ENCODE results near the gene FNBP1L.

FNBP1L gene

DNA sequence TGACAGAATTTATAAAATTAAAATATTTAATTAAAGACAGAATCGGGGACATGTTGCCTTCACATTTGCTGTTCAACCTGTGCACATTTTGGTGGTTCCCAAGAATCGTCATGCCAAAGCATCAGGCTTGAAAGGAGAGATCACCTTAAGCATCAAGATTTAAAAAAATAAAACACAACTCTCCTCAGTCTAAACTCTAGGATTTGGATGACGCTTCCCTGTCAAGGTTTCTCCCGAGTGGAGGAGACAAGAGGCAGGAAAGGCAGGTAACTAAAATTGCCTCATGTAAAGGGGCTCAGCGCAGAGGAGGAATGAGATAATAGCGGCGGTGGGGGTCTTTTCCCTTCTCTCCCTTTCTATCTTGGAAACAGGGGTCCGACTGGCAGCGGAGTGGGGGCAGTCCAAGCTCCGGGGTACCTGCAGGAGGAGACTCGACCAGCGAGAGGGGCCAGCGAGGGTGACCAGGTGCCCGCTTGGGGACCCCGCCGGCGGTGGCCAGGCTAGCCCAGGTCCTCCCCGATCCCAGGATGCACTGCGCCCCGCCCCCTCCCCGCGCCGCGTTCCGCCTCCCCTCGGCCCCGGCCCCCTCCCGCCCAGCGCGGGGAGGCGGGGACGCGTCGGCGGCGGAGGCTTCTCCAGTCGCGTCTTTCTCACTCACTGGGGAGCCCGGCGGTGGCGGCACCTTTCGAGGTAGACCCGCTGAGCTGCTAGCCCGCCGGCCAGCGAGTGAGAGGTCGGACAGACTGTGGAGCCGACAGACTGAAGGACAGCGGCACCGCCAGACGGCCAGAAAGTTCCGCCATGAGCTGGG, at the start of gene FNBP1L:
TSS of gene FNBP1L (plus strand) at position 638 of the 811 bp plus-strand sequence. CDS start at position 802, 164 bp downstream.
- Histone ChIP-seq H3K4me1 (ENCODE audit: control insufficient read depth, insufficient read depth, low read length) (peaks cover 25% of the 10 kb centered on the region), H3K9ac (ENCODE audit: low read depth, low read length) (peak within 1 kb of the TSS; percentile 96), H3K27me3 (ENCODE audit: control insufficient read depth, insufficient read depth, low read length) (no peaks in the 10 kb centered on the region), H3K36me3 (ENCODE audit: control insufficient read depth, insufficient read depth, low read length) (no peaks in the 10 kb centered on the region), H3K4me3 (ENCODE audit: low read depth, low read length) (peak within 1 kb of the TSS; percentile 97), H3K9me3 (ENCODE audit: control insufficient read depth, insufficient read depth, low read length) (no peaks in the 10 kb centered on the region), H3K27ac (ENCODE audit: low read depth, low read length) (peak within 1 kb of the TSS; percentile 99)

DNA sequence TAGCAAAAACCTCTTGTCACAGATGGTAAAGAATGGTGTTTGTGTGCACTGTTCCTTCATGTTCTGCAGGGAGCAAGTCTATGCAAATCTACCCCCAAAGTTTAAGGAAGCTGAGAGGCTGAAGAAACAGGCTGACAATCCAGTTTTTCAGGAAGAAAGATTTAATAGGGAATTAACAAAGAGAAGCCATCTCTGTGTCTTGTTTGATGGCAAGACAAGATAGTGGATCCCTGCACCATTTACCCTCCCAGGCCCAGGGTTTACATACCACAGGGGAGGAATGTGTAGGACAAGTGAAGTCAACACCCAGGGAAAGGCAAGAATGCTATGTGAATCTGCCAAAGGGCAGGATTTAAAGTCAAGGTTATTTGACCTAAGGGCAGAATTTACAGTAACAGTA, 48.1 kb upstream of the FNBP1L start:
- no peak overlapping the region for H3K4me3 ChIP-seq (ENCODE audit: low read depth, low read length)
- no peaks in the 10 kb centered on the region for H3K36me3 ChIP-seq (ENCODE audit: control insufficient read depth, insufficient read depth, low read length)
- H3K27ac ChIP-seq (ENCODE audit: low read depth, low read length) = no peak overlapping the region
- no peak overlapping the region for H3K9ac ChIP-seq (ENCODE audit: low read depth, low read length)
- H3K4me1 ChIP-seq (ENCODE audit: control insufficient read depth, insufficient read depth, low read length) = peaks cover 3% of the 10 kb centered on the region; the same call in 1 of the 2 replicates
- no peaks in the 10 kb centered on the region for H3K27me3 ChIP-seq (ENCODE audit: control insufficient read depth, insufficient read depth, low read length)
- no peaks in the 10 kb centered on the region for H3K9me3 ChIP-seq (ENCODE audit: control insufficient read depth, insufficient read depth, low read length)

DNA sequence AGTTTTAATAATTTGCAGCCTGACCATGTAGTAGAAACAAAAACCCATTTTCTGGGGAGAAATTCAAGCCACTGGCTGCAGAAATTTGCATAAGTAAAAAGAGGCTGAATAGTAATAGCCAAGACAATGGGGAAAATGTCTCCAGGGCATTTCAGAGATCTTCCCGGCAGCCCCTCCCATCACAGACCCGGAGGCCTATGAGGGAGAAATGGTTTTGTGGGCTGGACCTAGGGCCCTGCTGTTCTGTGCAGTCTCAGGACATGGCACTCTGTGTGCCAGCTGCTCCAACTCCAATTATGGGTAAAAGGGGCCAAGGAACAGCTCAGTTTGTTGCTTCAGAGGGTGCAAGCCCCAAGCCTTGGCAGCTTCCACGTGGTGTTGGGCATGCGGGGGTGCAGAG, 39.7 kb upstream of the FNBP1L start:
- Histone ChIP-seq H3K27me3 (ENCODE audit: control insufficient read depth, insufficient read depth, low read length) (no peaks in the 10 kb centered on the region), H3K4me3 (ENCODE audit: low read depth, low read length) (no peak overlapping the region; the same call in 1 of the 2 replicates), H3K9me3 (ENCODE audit: control insufficient read depth, insufficient read depth, low read length) (peaks cover 31% of the 10 kb centered on the region), H3K27ac (ENCODE audit: low read depth, low read length) (no peak overlapping the region), H3K36me3 (ENCODE audit: control insufficient read depth, insufficient read depth, low read length) (no peaks in the 10 kb centered on the region), H3K9ac (ENCODE audit: low read depth, low read length) (no peak overlapping the region), H3K4me1 (ENCODE audit: control insufficient read depth, insufficient read depth, low read length) (peaks cover 29% of the 10 kb centered on the region)

DNA sequence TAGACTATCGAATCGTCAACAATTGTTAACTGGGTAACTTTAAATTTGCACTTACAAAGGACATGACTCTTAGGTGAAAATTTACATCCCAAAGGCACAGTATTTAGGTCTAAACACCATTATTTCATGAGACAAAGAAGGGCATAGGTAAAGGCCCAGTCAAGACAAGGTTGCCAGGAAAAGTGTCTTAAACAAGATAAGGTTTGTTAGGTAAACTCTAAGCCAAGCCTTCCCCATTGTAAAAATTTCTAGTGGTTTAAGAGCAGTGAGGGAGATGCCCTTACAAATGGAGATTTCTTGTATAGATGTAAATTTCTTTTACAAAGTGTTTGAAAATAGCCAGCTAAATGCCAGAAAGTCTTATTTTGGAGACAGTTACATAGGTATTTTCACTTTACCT, 36.9 kb upstream of the FNBP1L start:
- H3K4me1 ChIP-seq (ENCODE audit: control insufficient read depth, insufficient read depth, low read length) = peaks cover 38% of the 10 kb centered on the region
- no peaks in the 10 kb centered on the region for H3K36me3 ChIP-seq (ENCODE audit: control insufficient read depth, insufficient read depth, low read length)
- H3K27ac ChIP-seq (ENCODE audit: low read depth, low read length) = peak overlapping the region; percentile 98
- H3K9me3 ChIP-seq (ENCODE audit: control insufficient read depth, insufficient read depth, low read length) = peaks cover 31% of the 10 kb centered on the region
- 0 out of 2 replicates have a peak overlapping the region, but pooled peaks have one; percentile 33 for H3K9ac ChIP-seq (ENCODE audit: low read depth, low read length)
- H3K27me3 ChIP-seq (ENCODE audit: control insufficient read depth, insufficient read depth, low read length) = no peaks in the 10 kb centered on the region
- H3K4me3 ChIP-seq (ENCODE audit: low read depth, low read length) = peak overlapping the region; percentile 47

DNA sequence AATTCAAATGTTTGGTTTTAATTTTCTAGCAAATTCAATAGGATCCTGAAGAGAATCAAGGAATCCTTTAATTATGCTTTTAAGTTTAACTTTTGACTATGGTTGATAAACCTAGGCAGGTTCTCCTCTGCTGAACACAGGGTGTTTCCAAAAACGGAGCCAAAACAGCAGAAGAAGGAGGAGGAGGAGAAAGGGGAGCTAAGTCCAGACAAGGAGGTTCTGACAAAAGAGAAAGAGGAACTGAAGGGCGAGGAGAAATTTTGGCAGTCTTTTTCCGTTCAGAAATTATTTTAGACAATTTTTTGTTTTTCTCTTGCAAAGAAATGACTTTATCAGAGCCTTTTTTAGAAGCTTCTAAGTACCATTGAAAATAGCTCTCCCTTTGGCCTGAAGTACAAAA, 33.2 kb upstream of the FNBP1L start:
- Histone ChIP-seq H3K27me3 (ENCODE audit: control insufficient read depth, insufficient read depth, low read length) (no peaks in the 10 kb centered on the region), H3K9ac (ENCODE audit: low read depth, low read length) (no peak overlapping the region), H3K9me3 (ENCODE audit: control insufficient read depth, insufficient read depth, low read length) (peaks cover 5% of the 10 kb centered on the region), H3K36me3 (ENCODE audit: control insufficient read depth, insufficient read depth, low read length) (no peaks in the 10 kb centered on the region), H3K27ac (ENCODE audit: low read depth, low read length) (no peak overlapping the region), H3K4me3 (ENCODE audit: low read depth, low read length) (no peak overlapping the region), H3K4me1 (ENCODE audit: control insufficient read depth, insufficient read depth, low read length) (peaks cover 38% of the 10 kb centered on the region)

DNA sequence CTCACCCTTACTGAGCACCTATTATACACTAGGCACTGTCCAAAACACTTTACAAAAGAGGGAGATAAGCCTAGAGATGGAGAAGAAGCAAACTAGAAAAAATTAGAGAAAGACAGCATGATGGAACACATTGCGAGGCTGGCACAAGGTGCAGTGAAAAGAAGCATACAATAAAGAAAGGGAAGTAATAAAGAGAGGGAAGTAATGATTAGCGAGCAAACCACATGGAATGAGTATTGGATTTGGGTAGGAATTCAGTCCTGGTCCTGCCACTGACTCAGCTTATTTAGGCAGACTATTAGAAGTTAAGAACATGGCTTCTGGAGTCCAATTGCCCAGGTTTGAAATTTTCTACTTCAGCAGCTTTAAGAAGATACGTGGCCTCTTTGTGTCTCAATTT, 32.6 kb upstream of the FNBP1L start:
- H3K4me3 ChIP-seq (ENCODE audit: low read depth, low read length) = no peak overlapping the region
- H3K36me3 ChIP-seq (ENCODE audit: control insufficient read depth, insufficient read depth, low read length) = no peaks in the 10 kb centered on the region
- no peak overlapping the region for H3K27ac ChIP-seq (ENCODE audit: low read depth, low read length)
- no peak overlapping the region for H3K9ac ChIP-seq (ENCODE audit: low read depth, low read length)
- H3K4me1 ChIP-seq (ENCODE audit: control insufficient read depth, insufficient read depth, low read length) = peaks cover 35% of the 10 kb centered on the region
- no peaks in the 10 kb centered on the region for H3K27me3 ChIP-seq (ENCODE audit: control insufficient read depth, insufficient read depth, low read length)
- H3K9me3 ChIP-seq (ENCODE audit: control insufficient read depth, insufficient read depth, low read length) = no peaks in the 10 kb centered on the region

DNA sequence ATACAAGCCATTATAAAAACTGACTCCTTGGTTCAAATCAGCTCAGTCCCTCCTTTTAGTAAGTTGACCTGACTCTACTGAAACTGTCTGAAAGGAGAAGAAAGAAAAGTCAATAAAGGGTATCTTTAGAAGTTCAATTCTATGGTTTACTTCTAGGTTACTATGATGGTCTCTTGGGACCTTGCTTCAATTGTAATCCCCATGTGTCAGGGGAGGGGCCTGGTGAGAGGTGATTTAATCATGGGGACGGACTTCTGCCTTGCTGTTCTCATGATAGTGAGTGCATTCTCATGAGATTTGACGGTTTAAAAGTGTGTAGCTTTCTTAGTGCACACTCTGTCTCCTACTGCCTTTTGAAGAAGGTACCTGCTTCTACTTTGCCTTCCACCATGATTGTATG, 31.7 kb upstream of the FNBP1L start:
- Histone ChIP-seq H3K4me1 (ENCODE audit: control insufficient read depth, insufficient read depth, low read length) (peaks cover 28% of the 10 kb centered on the region), H3K9me3 (ENCODE audit: control insufficient read depth, insufficient read depth, low read length) (no peaks in the 10 kb centered on the region), H3K27me3 (ENCODE audit: control insufficient read depth, insufficient read depth, low read length) (no peaks in the 10 kb centered on the region), H3K4me3 (ENCODE audit: low read depth, low read length) (no peak overlapping the region), H3K27ac (ENCODE audit: low read depth, low read length) (no peak overlapping the region), H3K36me3 (ENCODE audit: control insufficient read depth, insufficient read depth, low read length) (no peaks in the 10 kb centered on the region), H3K9ac (ENCODE audit: low read depth, low read length) (no peak overlapping the region)

DNA sequence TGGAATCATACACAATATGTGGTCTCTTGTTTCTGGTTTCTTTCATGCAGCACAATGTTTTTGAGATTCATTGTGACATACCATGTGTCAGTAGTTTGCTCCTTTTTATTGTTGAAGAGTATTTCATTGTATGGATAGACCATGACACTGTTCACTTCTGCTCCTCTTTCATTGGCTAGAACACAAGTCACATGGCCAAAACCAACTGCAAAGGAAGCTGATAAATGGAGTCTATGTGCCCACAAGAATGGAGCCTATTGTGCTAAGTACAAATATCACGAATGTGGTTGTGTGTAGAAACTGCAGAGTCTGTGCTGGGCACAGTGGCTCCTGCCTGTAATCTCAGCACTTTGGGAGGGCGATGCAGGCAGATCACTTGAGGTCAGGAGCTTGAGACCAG, 28.6 kb upstream of the FNBP1L start:
- H3K9me3 ChIP-seq (ENCODE audit: control insufficient read depth, insufficient read depth, low read length) = no peaks in the 10 kb centered on the region
- H3K36me3 ChIP-seq (ENCODE audit: control insufficient read depth, insufficient read depth, low read length) = no peaks in the 10 kb centered on the region
- H3K9ac ChIP-seq (ENCODE audit: low read depth, low read length) = no peak overlapping the region
- H3K27me3 ChIP-seq (ENCODE audit: control insufficient read depth, insufficient read depth, low read length) = no peaks in the 10 kb centered on the region
- H3K4me3 ChIP-seq (ENCODE audit: low read depth, low read length) = no peak overlapping the region
- no peak overlapping the region for H3K27ac ChIP-seq (ENCODE audit: low read depth, low read length)
- H3K4me1 ChIP-seq (ENCODE audit: control insufficient read depth, insufficient read depth, low read length) = no peaks in the 10 kb centered on the region

DNA sequence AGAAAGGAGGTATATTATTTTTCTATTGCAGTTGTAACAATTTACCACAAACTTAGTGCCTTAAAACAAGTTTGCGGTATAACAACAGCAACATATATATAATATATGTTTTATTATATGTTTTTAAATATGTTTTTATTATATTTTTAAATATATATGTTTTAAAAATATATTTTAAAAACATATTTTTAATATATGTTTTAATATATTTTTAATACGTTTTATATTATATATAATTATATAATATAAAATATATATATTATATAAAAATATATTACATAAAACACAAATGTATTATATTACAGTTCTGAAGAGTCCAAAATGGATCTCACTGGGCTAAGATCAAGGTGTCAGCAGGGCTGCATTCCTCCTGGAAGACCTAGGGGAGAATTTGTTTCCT, 27.5 kb upstream of the FNBP1L start:
- H3K27me3 ChIP-seq (ENCODE audit: control insufficient read depth, insufficient read depth, low read length) = no peaks in the 10 kb centered on the region
- no peaks in the 10 kb centered on the region for H3K36me3 ChIP-seq (ENCODE audit: control insufficient read depth, insufficient read depth, low read length)
- no peak overlapping the region for H3K27ac ChIP-seq (ENCODE audit: low read depth, low read length)
- no peaks in the 10 kb centered on the region for H3K4me1 ChIP-seq (ENCODE audit: control insufficient read depth, insufficient read depth, low read length)
- no peaks in the 10 kb centered on the region for H3K9me3 ChIP-seq (ENCODE audit: control insufficient read depth, insufficient read depth, low read length)
- no peak overlapping the region for H3K9ac ChIP-seq (ENCODE audit: low read depth, low read length)
- H3K4me3 ChIP-seq (ENCODE audit: low read depth, low read length) = no peak overlapping the region

DNA sequence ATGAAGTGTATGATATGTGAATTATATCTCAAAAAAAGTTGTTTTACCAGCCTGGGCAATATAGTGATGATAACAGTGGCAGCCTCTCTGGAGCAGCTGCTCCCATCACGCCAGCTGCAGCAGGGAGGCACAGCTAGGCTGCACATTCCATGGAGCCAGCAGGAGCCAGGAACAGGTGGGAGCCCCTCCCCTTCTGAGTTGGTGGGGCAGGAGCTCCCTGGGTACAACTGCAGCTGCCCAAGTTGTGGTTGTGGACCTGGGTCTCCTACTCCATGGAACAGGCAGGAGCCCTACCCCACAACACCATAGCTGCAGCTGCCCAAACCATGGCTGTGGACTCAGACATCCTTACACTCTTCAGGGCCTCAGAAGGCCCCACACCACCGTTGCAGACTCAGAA, 21.7 kb upstream of the FNBP1L start:
- Histone ChIP-seq H3K27ac (ENCODE audit: low read depth, low read length) (no peak overlapping the region), H3K9ac (ENCODE audit: low read depth, low read length) (no peak overlapping the region), H3K4me1 (ENCODE audit: control insufficient read depth, insufficient read depth, low read length) (no peaks in the 10 kb centered on the region), H3K9me3 (ENCODE audit: control insufficient read depth, insufficient read depth, low read length) (peaks cover 13% of the 10 kb centered on the region), H3K27me3 (ENCODE audit: control insufficient read depth, insufficient read depth, low read length) (no peaks in the 10 kb centered on the region), H3K4me3 (ENCODE audit: low read depth, low read length) (no peak overlapping the region), H3K36me3 (ENCODE audit: control insufficient read depth, insufficient read depth, low read length) (no peaks in the 10 kb centered on the region)

DNA sequence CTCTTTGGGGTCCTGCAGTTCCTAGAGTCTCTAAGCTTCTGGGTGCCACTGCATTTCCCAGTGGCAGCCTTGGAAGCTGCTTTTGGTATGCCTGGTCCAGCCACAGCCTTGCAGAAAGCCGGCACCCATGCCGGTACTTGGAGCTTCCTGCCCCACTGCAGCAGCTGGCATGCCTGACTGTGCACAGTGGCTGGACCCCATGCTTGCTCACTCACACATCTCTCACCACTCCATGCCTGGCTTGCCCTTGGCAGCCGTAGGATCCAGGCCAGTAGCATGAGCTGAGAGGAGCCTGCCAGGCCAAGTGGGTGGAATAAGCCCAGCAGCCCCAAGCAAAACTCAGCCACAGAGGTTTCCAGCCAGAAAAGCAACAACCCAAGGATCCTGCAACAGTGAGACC, 20.3 kb upstream of the FNBP1L start:
- H3K9me3 ChIP-seq (ENCODE audit: control insufficient read depth, insufficient read depth, low read length) = peaks cover 13% of the 10 kb centered on the region
- no peaks in the 10 kb centered on the region for H3K4me1 ChIP-seq (ENCODE audit: control insufficient read depth, insufficient read depth, low read length)
- no peak overlapping the region for H3K9ac ChIP-seq (ENCODE audit: low read depth, low read length)
- H3K4me3 ChIP-seq (ENCODE audit: low read depth, low read length) = no peak overlapping the region
- no peak overlapping the region for H3K27ac ChIP-seq (ENCODE audit: low read depth, low read length)
- H3K36me3 ChIP-seq (ENCODE audit: control insufficient read depth, insufficient read depth, low read length) = no peaks in the 10 kb centered on the region
- no peaks in the 10 kb centered on the region for H3K27me3 ChIP-seq (ENCODE audit: control insufficient read depth, insufficient read depth, low read length)

Data from HUES48 (cell line).